HG03558 (cell line): ENCODE measurements around the gene TTC22.

Experiments used
- ATAC-seq: cut with Tn5 transposase; IDR thresholded peaks from one replicate; pipeline ENCODE4 v1.9.1; 2021; ENCODE audit warnings: moderate number of reproducible peaks; ENCODE audit not compliant: unreplicated experiment; ENCODE audit errors: extremely low read depth

Gene TTC22

GRCh38 chr1:54835131-54835898, 34.2 kb upstream of the TTC22 start:
- no peak for ATAC-seq

DNA sequence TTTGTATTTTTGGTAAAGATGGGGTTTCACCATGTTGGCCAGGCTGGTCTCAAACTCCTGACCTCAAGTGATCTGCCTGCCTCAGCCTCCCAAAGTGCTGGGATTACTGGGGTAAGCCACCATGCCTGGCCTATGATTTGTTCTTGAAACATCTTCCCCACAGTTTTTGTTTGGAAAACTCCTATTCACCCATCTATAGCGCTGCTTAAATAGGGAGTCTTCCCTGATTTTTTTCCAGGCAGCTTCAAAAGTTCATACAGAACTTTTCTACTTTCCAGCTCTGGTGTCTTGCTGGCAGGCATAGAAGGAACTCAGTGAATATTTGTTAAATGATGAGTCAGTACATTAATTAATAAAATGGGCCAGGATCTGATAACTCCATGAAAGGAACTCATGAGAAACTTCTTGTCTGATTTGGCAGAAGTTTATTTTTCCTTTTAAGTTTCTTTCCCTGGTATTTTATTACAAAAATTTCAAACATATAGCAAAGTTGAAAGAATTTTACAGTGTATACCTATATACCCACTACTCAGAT, 33.0 kb upstream of the TTC22 start:
- no peak for ATAC-seq

DNA sequence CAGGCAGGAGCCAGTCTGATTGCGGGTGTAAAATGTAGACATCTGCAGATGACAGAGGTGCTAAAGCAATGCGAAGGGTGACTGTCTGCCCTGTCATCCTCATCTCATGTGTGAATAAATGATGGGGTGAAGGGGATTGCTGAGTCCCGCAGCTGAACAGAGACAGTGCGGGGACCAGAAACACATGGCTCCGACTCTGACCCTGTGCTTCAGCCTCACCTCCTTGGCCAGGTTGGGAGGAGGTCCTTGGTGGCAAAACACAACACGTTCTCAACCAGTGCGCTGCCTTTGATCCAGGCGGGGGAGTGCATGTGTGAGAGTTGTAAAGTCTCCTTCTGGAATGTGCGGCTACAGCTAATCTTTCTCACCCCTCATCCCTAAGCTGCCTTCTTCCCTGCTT, 32.0 kb upstream of the TTC22 start:
- ATAC-seq = no peak

- no peak for ATAC-seq
Observed at GRCh38 chr1:54826226-54826816, 25.2 kb upstream of the TTC22 start.

GRCh38 chr1:54825696-54826095, 24.6 kb upstream of the TTC22 start:
- ATAC-seq = no peak

DNA sequence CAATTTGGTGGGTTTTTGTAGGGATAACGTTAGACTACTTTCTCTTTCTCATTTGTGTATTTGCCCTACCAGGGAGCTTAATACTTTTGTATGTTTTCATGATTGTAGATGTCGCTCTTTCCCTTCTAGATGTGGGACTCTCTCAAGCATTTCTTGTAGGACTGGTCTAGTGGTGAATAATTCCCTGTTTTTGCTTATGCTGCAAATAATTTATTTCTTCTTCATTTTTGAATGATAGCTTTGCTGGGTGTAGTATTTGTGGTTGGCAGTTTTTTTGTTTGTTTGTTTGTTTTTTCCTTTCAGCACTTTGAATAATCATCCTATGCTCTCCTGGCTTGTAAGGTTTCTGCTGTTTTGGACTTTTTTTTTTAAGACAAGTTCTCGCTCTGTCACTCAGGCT, 22.5 kb upstream of the TTC22 start:
- ATAC-seq = no peak

DNA sequence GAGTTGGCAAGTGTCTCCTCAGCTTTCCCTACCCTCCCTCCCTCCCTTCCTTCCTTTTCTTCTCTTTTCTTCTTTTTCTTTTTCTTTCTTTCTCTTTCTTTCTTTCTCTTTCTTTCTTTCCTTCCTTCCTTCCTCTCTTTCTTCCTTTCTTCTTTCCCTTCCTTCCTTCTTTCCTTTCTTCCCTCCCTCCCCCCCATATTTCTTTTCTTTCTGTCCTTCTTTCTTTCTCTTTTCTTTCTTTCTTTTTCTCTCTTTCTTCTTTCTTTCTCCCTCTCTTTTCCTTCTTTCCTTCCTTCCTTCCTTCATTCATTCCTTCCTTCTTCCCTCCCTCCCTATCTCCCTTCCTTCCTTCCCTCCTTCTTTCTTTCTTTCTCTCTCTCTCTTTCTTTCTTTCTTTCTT, 18.6 kb upstream of the TTC22 start:
- no peak for ATAC-seq

- no peak for ATAC-seq
Observed at GRCh38 chr1:54819195-54819536, 18.0 kb upstream of the TTC22 start.

- no peak for ATAC-seq
Observed at GRCh38 chr1:54818461-54819194, 17.5 kb upstream of the TTC22 start.

GRCh38 chr1:54816951-54817350, 15.8 kb upstream of the TTC22 start:
- ATAC-seq = no peak

GRCh38 chr1:54816130-54816529, 15.0 kb upstream of the TTC22 start:
- ATAC-seq = no peak

GRCh38 chr1:54815086-54815876, 14.2 kb upstream of the TTC22 start:
- no peak for ATAC-seq

GRCh38 chr1:54814571-54814970, 13.4 kb upstream of the TTC22 start:
- ATAC-seq = no peak

- ATAC-seq = no peak
Observed at GRCh38 chr1:54814126-54814498, 13.0 kb upstream of the TTC22 start.

GRCh38 chr1:54813485-54814125, 12.5 kb upstream of the TTC22 start:
- ATAC-seq = no peak

DNA sequence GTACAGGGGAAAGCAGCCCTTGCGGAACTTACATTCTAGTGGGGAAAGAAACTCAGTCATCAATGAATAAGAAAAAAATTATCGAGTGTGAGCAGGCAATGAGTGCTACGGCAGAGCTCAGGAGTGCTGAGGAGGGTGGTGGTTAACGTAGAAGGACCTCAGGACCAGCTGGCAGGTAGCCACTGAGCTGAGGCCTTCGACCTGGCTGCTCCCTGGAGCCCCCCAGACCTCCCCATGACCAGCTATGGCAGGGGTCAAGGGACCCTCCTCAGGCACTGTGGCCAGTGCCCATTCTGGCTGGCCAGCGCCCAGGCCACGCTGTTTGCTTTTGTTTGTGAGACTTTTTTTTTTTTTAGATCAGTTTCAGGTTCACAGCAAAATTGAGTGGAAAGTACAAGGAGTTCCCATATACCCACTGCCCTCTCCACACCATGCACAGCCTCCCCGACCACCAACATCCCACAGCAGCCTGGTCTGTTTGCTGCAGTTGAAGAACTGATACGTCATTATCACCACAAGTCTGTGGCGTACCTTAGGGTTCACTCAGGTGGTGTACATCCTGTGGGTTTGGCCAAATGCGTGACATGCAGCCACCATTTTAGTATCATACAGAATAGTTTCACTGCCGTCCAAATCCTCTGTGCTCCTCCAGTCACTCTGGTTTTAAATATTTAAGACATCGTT, 11.8 kb upstream of the TTC22 start:
- ATAC-seq = no peak

GRCh38 chr1:54811739-54812655, 10.9 kb upstream of the TTC22 start:
- ATAC-seq = no peak

- ATAC-seq = no peak
Observed at GRCh38 chr1:54811066-54811465, 9.9 kb upstream of the TTC22 start.
